GM12878 (cell line): ENCODE measurements around the gene MAGEB6B. TPM values are rescaled to one million over a fixed set of nuclear protein-coding genes. Genes with fewer than 3 reads are reported as not detected.

ENCODE experiments used
- ATAC-seq: fragments of 200-7000 bp; cut with Tn5 transposase; 3 replicates; pipeline ENCODE4 v1.9.1; 2020; ENCODE audit warnings: mild to moderate bottlenecking, moderate library complexity
- BruUV-seq: library from RNA; stranded (reverse); fragments of 400-500 nt; replicated peaks from 2 replicates; lab custom pipeline; 2021; lab: Mats Ljungman, UMichigan
- CTCF ChIA-PET: fragments of 300-600 bp; sonication (Branson Sonifier 250); formaldehyde crosslinking; extraction: SDS; loops from one replicate; lab custom pipeline; 2021; ENCODE audit warnings: inconsistent platforms; lab: Yijun Ruan, JAX
- POLR2A ChIA-PET: fragments of 350-600 bp; formaldehyde crosslinking; extraction: SDS; loops from one replicate; lab custom pipeline; 2021; ENCODE audit warnings: inconsistent platforms; lab: Charles Lee
- RAD21 ChIA-PET: fragments of 300-600 bp; sonication (Branson Sonifier 250); formaldehyde crosslinking; loops from one replicate; lab custom pipeline; 2023; ENCODE audit warnings: antibody characterized with exemption; ENCODE audit not compliant: unreplicated experiment; lab: Charles Lee
- SMC1A ChIA-PET: fragments of 300-600 bp; sonication (Branson Sonifier 250); formaldehyde crosslinking; loops from one replicate; lab custom pipeline; 2023; ENCODE audit not compliant: unreplicated experiment, uncharacterized antibody; lab: Charles Lee
- DNase-seq: peaks from one replicate; pipeline ENCODE4 v3.0.0-alpha.2; 2011; ENCODE audit warnings: low read depth, low spot score
- FAIRE-seq: peaks from 3 replicates; lab custom pipeline; 2011; peaks lifted over from hg19 to GRCh38; lab: Jason Lieb, UNC
- H2AFZ ChIP-seq: 2 replicates; pipeline ENCODE4 v1.6.0; 2011; ENCODE audit warnings: low read depth, low read length, control low read depth; ENCODE audit not compliant: control insufficient read depth
- H3K27ac ChIP-seq: 2 replicates; pipeline ENCODE4 v1.5.1; 2011; ENCODE audit warnings: control low read depth; ENCODE audit not compliant: control insufficient read depth, insufficient read depth
- H3K27me3 ChIP-seq, 2 experiments: replicated peaks in 1 of 2; 2 replicates each; pipeline versions ENCODE4 v1.6.0 to v1.6.1; 2011; ENCODE audit warnings: low read length in 1 of 2; ENCODE audit not compliant: control insufficient read depth in 2 of 2, insufficient read depth in 2 of 2
- H3K36me3 ChIP-seq, 2 experiments: 2 replicates each; pipeline ENCODE4 v1.5.1; 2011; ENCODE audit warnings: low read length in 1 of 2; ENCODE audit not compliant: control insufficient read depth in 2 of 2, insufficient read depth in 2 of 2
- H3K4me1 ChIP-seq: 2 replicates; pipeline ENCODE4 v1.6.1; 2011; ENCODE audit warnings: mild to moderate bottlenecking, low read length, moderate library complexity, mixed read lengths; ENCODE audit not compliant: control insufficient read depth, insufficient read depth
- H3K4me2 ChIP-seq: 2 replicates; pipeline ENCODE4 v1.6.0; 2011; ENCODE audit warnings: control low read depth; ENCODE audit not compliant: control insufficient read depth, insufficient read depth
- H3K4me3 ChIP-seq: fragments of 200-600 bp; sonication (generic); 2 replicates; pipeline ENCODE4 v1.5.1; 2016
- H3K79me2 ChIP-seq: 2 replicates; pipeline ENCODE4 v1.6.0; 2011; ENCODE audit warnings: low read length; ENCODE audit not compliant: control insufficient read depth, insufficient read depth
- H3K9ac ChIP-seq: 2 replicates; pipeline ENCODE4 v1.8.0; 2011; ENCODE audit warnings: low read length, control low read depth, mixed read lengths; ENCODE audit not compliant: control insufficient read depth, insufficient read depth
- H3K9me3 ChIP-seq: replicated peaks from 3 replicates; pipeline ENCODE4 v1.5.1; 2011; ENCODE audit warnings: mild to moderate bottlenecking, low read length; ENCODE audit not compliant: control insufficient read depth, insufficient read depth
- H4K20me1 ChIP-seq: 2 replicates; pipeline ENCODE4 v1.6.0; 2011; ENCODE audit not compliant: control insufficient read depth, insufficient read depth
- CREM ChIP-seq: IDR thresholded peaks from 2 replicates; pipeline ENCODE4 v1.6.1; 2014; ENCODE audit warnings: antibody characterized with exemption, low read depth
- IRF4 ChIP-seq: IDR thresholded peaks from 2 replicates; pipeline ENCODE4 v1.6.1; 2011; ENCODE audit warnings: low read depth, low read length
- JUNB ChIP-seq: IDR thresholded peaks from 2 replicates; pipeline ENCODE4 v1.6.1; 2016; ENCODE audit warnings: antibody characterized with exemption, mild to moderate bottlenecking
- MEF2B ChIP-seq: fragments of 450-650 bp; IDR thresholded peaks from 2 replicates; pipeline ENCODE4 v1.6.1; 2018; ENCODE audit warnings: mild to moderate bottlenecking, moderate library complexity; ENCODE audit not compliant: partially characterized antibody, poor library complexity, severe bottlenecking
- MYB ChIP-seq: fragments of 150-350 bp; IDR thresholded peaks from 2 replicates; pipeline ENCODE4 v1.6.1; 2014; ENCODE audit warnings: mild to moderate bottlenecking, low read depth, low read length, borderline replicate concordance
- PAX5 ChIP-seq: IDR thresholded peaks from 2 replicates; pipeline ENCODE4 v1.6.1; 2011; ENCODE audit warnings: low read depth, low read length, borderline replicate concordance
- RELA ChIP-seq: fragments of 450-650 bp; IDR thresholded peaks from 2 replicates; pipeline ENCODE4 v1.8.0; 2014; ENCODE audit warnings: borderline replicate concordance; ENCODE audit not compliant: partially characterized antibody
- SMC3 ChIP-seq: IDR thresholded peaks from 2 replicates; pipeline ENCODE4 v1.6.1; 2011; ENCODE audit warnings: low read length, improper control_type of control experiment, borderline replicate concordance
- WGBS: methylation state at CpG from one replicate; pipeline ENCODE4 v1.1.6; 2016; ENCODE audit warnings: low lambda C conversion rate; ENCODE audit not compliant: insufficient replicate concordance, insufficient coverage; ENCODE audit errors: missing lambda C conversion rate; 5-methylcytosine and 5-hydroxymethylcytosine counted together
- in situ Hi-C: fragments of 300-500 bp; cut with MboI; formaldehyde crosslinking; loops from 9 replicates; pipeline ENCODE4 v1.14.3; 2018; ENCODE audit warnings: mixed read lengths
- intact Hi-C: fragments of 100-400 bp; cut with micrococcal nuclease; formaldehyde crosslinking; loops from one replicate; pipeline ENCODE4 v1.14.2; 2022; ENCODE audit not compliant: unreplicated experiment
- polyA plus RNA-seq, 11 experiments: library from polyadenylated mRNA; depleted of rRNA in 4 of 11; unstranded in 6 of 11; stranded (reverse) in 5 of 11; fragments of >200 nt; fragmentation: Nextera tagmentation in 4 of 11; fragmentation: Illumina TruSeq in 1 of 11; extraction: Ambion mirVana in 4 of 11; extraction: Trizol in 1 of 11; gene quantifications; 1 replicate in 1 of 11; 2 replicates in 10 of 11; pipeline versions ENCODE4 v1.2.1 to v1.2.3, GENCODE V29; 2011 to 2016; ENCODE audit warnings: inconsistent platforms in 2 of 11, missing spikeins in 2 of 11, low read depth in 1 of 11
- total RNA-seq, 4 experiments: library from RNA; depleted of rRNA in 3 of 4; stranded (reverse); fragments of >200 nt in 3 of 4; fragmentation: Illumina TruSeq in 1 of 4; extraction: Trizol in 1 of 4; gene quantifications; 2 replicates each; pipeline versions ENCODE4 v1.2.1 to v1.2.3, GENCODE V29; 2013 to 2021
- TF ChIP-seq, protein P1 (sequence below): fragments of 450-650 bp; IDR thresholded peaks from 2 replicates; pipeline ENCODE4 v1.6.1; 2017; ENCODE audit warnings: borderline replicate concordance
- TF ChIP-seq, protein P2 (sequence below): fragments of 450-650 bp; formaldehyde crosslinking; IDR thresholded peaks from 2 replicates; pipeline ENCODE4 v1.4.0; 2020; ENCODE audit warnings: mild to moderate bottlenecking, moderate library complexity
- TF ChIP-seq, protein P3 (sequence below): IDR thresholded peaks from 2 replicates; pipeline ENCODE4 v1.6.1; 2012; ENCODE audit warnings: low read length, inconsistent platforms
- TF ChIP-seq, protein P4 (sequence below): fragments of 450-650 bp; IDR thresholded peaks from 2 replicates; pipeline ENCODE4 v1.6.1; 2018; ENCODE audit warnings: mild to moderate bottlenecking, low read depth, moderate library complexity; ENCODE audit not compliant: partially characterized antibody
- TF ChIP-seq, protein P5 (sequence below): fragments of 450-650 bp; IDR thresholded peaks from 2 replicates; pipeline ENCODE4 v1.6.1; 2016; ENCODE audit warnings: mild to moderate bottlenecking

MAGEB6B gene
- total and polyA plus RNA-seq, 10 of the 15 experiments (the other 5 are each of a cell fraction or from before 2014, with no cell fraction given) = not detected

GRCh38 chrX:26138274-26138673, 22.1 kb upstream of the MAGEB6B start, which contains the start of gene MAGEB18 (continued):
- TF ChIP-seq, protein P1, sequence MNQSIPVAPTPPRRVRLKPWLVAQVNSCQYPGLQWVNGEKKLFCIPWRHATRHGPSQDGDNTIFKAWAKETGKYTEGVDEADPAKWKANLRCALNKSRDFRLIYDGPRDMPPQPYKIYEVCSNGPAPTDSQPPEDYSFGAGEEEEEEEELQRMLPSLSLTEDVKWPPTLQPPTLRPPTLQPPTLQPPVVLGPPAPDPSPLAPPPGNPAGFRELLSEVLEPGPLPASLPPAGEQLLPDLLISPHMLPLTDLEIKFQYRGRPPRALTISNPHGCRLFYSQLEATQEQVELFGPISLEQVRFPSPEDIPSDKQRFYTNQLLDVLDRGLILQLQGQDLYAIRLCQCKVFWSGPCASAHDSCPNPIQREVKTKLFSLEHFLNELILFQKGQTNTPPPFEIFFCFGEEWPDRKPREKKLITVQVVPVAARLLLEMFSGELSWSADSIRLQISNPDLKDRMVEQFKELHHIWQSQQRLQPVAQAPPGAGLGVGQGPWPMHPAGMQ = no peak
- TF ChIP-seq SMC3 = no peak
- no peak for TF ChIP-seq IRF4
- TF ChIP-seq RELA = no peak

- no peaks in the 10 kb centered on the region for H3K79me2 ChIP-seq
- H3K4me1 ChIP-seq = no peaks in the 10 kb centered on the region
- no peaks in the 10 kb centered on the region for H4K20me1 ChIP-seq
- no peaks in the 10 kb centered on the region for H3K9me3 ChIP-seq
- H2AFZ ChIP-seq = no peak overlapping the region
- no peak for FAIRE-seq
- intact Hi-C loops (no loop called here), in situ Hi-C loops (no loop called here)
- BruUV-seq = no TSS peak
- H3K27me3 ChIP-seq = no peaks in the 10 kb centered on the region
- no peak overlapping the region for H3K4me3 ChIP-seq
- no peak overlapping the region for H3K9ac ChIP-seq
- ATAC-seq = no peak
- POLR2A ChIA-PET = no interaction called here
- H3K36me3 ChIP-seq = no peaks in the 10 kb centered on the region
- WGBS = 3% methylated on average over 2 of the region's 2 CpGs
- RAD21 ChIA-PET = no interaction called here
- no peak for DNase-seq
- SMC1A ChIA-PET = no interaction called here
- no peak overlapping the region for H3K27ac ChIP-seq
- CTCF ChIA-PET = no interaction called here
- H3K4me2 ChIP-seq = no peak overlapping the region
- TF ChIP-seq, protein P2, sequence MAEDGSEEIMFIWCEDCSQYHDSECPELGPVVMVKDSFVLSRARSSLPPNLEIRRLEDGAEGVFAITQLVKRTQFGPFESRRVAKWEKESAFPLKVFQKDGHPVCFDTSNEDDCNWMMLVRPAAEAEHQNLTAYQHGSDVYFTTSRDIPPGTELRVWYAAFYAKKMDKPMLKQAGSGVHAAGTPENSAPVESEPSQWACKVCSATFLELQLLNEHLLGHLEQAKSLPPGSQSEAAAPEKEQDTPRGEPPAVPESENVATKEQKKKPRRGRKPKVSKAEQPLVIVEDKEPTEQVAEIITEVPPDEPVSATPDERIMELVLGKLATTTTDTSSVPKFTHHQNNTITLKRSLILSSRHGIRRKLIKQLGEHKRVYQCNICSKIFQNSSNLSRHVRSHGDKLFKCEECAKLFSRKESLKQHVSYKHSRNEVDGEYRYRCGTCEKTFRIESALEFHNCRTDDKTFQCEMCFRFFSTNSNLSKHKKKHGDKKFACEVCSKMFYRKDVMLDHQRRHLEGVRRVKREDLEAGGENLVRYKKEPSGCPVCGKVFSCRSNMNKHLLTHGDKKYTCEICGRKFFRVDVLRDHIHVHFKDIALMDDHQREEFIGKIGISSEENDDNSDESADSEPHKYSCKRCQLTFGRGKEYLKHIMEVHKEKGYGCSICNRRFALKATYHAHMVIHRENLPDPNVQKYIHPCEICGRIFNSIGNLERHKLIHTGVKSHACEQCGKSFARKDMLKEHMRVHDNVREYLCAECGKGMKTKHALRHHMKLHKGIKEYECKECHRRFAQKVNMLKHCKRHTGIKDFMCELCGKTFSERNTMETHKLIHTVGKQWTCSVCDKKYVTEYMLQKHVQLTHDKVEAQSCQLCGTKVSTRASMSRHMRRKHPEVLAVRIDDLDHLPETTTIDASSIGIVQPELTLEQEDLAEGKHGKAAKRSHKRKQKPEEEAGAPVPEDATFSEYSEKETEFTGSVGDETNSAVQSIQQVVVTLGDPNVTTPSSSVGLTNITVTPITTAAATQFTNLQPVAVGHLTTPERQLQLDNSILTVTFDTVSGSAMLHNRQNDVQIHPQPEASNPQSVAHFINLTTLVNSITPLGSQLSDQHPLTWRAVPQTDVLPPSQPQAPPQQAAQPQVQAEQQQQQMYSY = no peak
- TF ChIP-seq SMC3 (no peak), CREM (no peak), PAX5 (no peak), JUNB (no peak), MYB (no peak), MEF2B (no peak)
- TF ChIP-seq, protein P3, sequence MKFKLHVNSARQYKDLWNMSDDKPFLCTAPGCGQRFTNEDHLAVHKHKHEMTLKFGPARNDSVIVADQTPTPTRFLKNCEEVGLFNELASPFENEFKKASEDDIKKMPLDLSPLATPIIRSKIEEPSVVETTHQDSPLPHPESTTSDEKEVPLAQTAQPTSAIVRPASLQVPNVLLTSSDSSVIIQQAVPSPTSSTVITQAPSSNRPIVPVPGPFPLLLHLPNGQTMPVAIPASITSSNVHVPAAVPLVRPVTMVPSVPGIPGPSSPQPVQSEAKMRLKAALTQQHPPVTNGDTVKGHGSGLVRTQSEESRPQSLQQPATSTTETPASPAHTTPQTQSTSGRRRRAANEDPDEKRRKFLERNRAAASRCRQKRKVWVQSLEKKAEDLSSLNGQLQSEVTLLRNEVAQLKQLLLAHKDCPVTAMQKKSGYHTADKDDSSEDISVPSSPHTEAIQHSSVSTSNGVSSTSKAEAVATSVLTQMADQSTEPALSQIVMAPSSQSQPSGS = no peak
- TF ChIP-seq, protein P4, sequence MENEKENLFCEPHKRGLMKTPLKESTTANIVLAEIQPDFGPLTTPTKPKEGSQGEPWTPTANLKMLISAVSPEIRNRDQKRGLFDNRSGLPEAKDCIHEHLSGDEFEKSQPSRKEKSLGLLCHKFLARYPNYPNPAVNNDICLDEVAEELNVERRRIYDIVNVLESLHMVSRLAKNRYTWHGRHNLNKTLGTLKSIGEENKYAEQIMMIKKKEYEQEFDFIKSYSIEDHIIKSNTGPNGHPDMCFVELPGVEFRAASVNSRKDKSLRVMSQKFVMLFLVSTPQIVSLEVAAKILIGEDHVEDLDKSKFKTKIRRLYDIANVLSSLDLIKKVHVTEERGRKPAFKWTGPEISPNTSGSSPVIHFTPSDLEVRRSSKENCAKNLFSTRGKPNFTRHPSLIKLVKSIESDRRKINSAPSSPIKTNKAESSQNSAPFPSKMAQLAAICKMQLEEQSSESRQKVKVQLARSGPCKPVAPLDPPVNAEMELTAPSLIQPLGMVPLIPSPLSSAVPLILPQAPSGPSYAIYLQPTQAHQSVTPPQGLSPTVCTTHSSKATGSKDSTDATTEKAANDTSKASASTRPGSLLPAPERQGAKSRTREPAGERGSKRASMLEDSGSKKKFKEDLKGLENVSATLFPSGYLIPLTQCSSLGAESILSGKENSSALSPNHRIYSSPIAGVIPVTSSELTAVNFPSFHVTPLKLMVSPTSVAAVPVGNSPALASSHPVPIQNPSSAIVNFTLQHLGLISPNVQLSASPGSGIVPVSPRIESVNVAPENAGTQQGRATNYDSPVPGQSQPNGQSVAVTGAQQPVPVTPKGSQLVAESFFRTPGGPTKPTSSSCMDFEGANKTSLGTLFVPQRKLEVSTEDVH = no peak
- TF ChIP-seq, protein P5, sequence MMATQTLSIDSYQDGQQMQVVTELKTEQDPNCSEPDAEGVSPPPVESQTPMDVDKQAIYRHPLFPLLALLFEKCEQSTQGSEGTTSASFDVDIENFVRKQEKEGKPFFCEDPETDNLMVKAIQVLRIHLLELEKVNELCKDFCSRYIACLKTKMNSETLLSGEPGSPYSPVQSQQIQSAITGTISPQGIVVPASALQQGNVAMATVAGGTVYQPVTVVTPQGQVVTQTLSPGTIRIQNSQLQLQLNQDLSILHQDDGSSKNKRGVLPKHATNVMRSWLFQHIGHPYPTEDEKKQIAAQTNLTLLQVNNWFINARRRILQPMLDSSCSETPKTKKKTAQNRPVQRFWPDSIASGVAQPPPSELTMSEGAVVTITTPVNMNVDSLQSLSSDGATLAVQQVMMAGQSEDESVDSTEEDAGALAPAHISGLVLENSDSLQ = no peak
Observed at GRCh38 chrX:26146024-26146423, 14.4 kb upstream of the MAGEB6B start.
